Measurements from ENCODE around the gene PCNX1. TPM values are rescaled to one million over a fixed set of nuclear protein-coding genes. Genes with fewer than 3 reads are reported as not detected.

Gene PCNX1
- total and polyA plus RNA-seq, 9 of the 15 experiments (the other 6 are each of a cell fraction or from before 2014, with no cell fraction given): 0.30 to 4.5 (median 2.3) TPM

GRCh38 chr14:70902184-70902583, 5.1 kb upstream of the PCNX1 start (continued):
- no peak for TF ChIP-seq ZNF609 (CRISPR knock-in tag; IDR thresholded peaks at IDR 0.05; ENCODE audit: borderline replicate concordance)
- TF ChIP-seq HNRNPLL (IDR thresholded peaks at IDR 0.05; ENCODE audit: low read depth, low read length, poor library complexity, severe bottlenecking): no peak
- no peak for TF ChIP-seq SP2 (IDR thresholded peaks at IDR 0.05; ENCODE audit: extremely low read depth, low read depth, low read length, poor library complexity, severe bottlenecking)
- TF ChIP-seq ZKSCAN1 (IDR thresholded peaks at IDR 0.05; ENCODE audit: low read depth, low read length): no peak
- no peak for TF ChIP-seq PHTF2 (CRISPR knock-in tag; IDR thresholded peaks at IDR 0.05)

- no peak overlapping the region for H3K4me2 ChIP-seq (ENCODE audit: insufficient read depth, low read length)
- H3K9ac ChIP-seq (ENCODE audit: insufficient read depth in 1 of 2, low read depth in 2 of 2, low read length in 2 of 2): no peak overlapping the region
- ChIA-PET POLR2A (interaction anchor here (0.6 kb wide), 1 partner anchor 451 kb away, joined by 3 read pairs; no protein-coding TSS in a partner anchor), CTCF (ENCODE audit: low intra/inter-chr PET ratio) (no interaction called here)
- no peaks in the 10 kb centered on the region for H4K20me1 ChIP-seq (replicated peaks; ENCODE audit: control insufficient read depth, insufficient read depth, low read length)
- H3K9me3 ChIP-seq (replicated peaks; ENCODE audit: control insufficient read depth, insufficient read depth, low read depth, low read length): no peaks in the 10 kb centered on the region
- DNase-seq (ENCODE audit: extremely low read depth in 1 of 4, low spot score in 3 of 4) (no peak), ATAC-seq (no peak), FAIRE-seq (no peak)
- in situ Hi-C loops (cut with MboI): no loop called here
- BruUV-seq (replicated peaks): no TSS peak
- no peaks in the 10 kb centered on the region for H3K27me3 ChIP-seq (ENCODE audit: control insufficient read depth in 2 of 2, insufficient read depth in 2 of 2, low read length in 2 of 2)
- H2AFZ ChIP-seq (ENCODE audit: low read depth, low read length): no peak overlapping the region
- no peak overlapping the region for H3K4me3 ChIP-seq
- H3K4me1 ChIP-seq (replicated peaks in 1 of 2; ENCODE audit: control insufficient read depth in 2 of 2, insufficient read depth in 2 of 2, low read length in 2 of 2): peaks cover 2 to 14% of the 10 kb centered on the region in 2 experiments; a peak in 3 of 5 replicates
- intact Hi-C loops (cut with micrococcal nuclease): no loop called here
- no peaks in the 10 kb centered on the region for H3K36me3 ChIP-seq (ENCODE audit: control insufficient read depth, insufficient read depth, low read length)
- H3K9me1 ChIP-seq (ENCODE audit: control insufficient read depth, insufficient read depth, low read length): no peaks in the 10 kb centered on the region
- no peaks in the 10 kb centered on the region for H3K79me2 ChIP-seq (ENCODE audit: control insufficient read depth, insufficient read depth, low read length)
- TF ChIP-seq VEZF1 (CRISPR knock-in tag; IDR thresholded peaks at IDR 0.05): 0 out of 2 replicates have a peak, but pooled peaks have one; percentile 12
- no peak for TF ChIP-seq DMBX1 (CRISPR knock-in tag; IDR thresholded peaks at IDR 0.05; ENCODE audit: borderline replicate concordance)
- no peak overlapping the region for H3K27ac ChIP-seq (ENCODE audit: extremely low read depth, low read depth, low read length)
- 6% methylated on average over 2 of the region's 2 CpGs for WGBS (ENCODE audit: insufficient coverage, low coverage, missing lambda C conversion rate)
Measured at GRCh38 chr14:70904373-70904772, 2.9 kb upstream of the PCNX1 start.
